Stimulated activated CD4-positive, alpha-beta T cell treated with anti-CD3 and anti-CD28 coated beads, Interleukin-1b, Interleukin-23, amount 100 ng/mL, for 24 hours (primary cell): ENCODE measurements around the gene RPL23.

Experiments used
- DNase-seq, 4 experiments: peaks; one replicate each; pipeline ENCODE4 v3.0.0-alpha.2; 2020; ENCODE audit warnings: low read depth in 4 of 4, low spot score in 1 of 4

The RPL23 gene

GRCh38 chr17:38853292-38854219 lies at the start of gene RPL23:
Gene RPL23 (minus strand): TSS chr17:38853721. CDS start chr17:38853710, 11 bp downstream.
- peak; percentile 82 to 87 (median 84) for DNase-seq

- no peak for DNase-seq
Measured at GRCh38 chr17:38900978-38901656, 47.6 kb upstream of the RPL23 start.

- no peak for DNase-seq
Measured at GRCh38 chr17:38899421-38899820, 45.9 kb upstream of the RPL23 start.

DNA sequence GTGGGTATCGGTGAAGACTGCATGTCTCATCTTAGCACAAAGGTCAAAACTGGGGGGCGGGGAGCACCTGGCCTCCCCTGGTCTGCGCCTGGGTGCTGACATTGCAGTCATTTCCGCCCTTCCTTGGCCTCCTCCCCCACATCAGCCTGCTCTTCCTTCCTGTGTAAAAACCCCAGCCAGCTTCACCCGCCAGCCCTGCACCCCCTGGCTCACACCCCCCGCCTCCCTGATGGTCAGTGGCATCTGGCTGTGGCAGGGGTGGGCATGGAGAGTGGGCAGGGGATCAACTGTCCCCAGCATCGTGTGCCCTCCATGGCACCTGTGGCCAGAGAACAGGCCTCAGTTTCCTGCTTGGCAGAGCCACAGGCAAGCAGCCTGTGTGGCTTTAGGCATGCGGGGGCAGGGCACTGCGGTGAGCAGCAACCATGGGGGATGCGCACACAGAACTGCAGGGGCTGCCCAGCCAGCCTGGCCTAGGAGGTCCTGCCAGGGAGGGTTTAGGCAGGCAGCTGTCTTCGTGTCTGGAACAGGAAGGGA lies 45.4 kb upstream of the RPL23 start:
- peak; percentile 38 to 90 (median 68) for DNase-seq

- DNase-seq = no peak
Measured at GRCh38 chr17:38898291-38898679, 44.8 kb upstream of the RPL23 start.

GRCh38 chr17:38897671-38898290 lies 44.3 kb upstream of the RPL23 start:
- DNase-seq = no peak

GRCh38 chr17:38897176-38897575 lies 43.7 kb upstream of the RPL23 start:
- DNase-seq = no peak

- DNase-seq = no peak
Measured at GRCh38 chr17:38896346-38896954, 42.9 kb upstream of the RPL23 start.

GRCh38 chr17:38894276-38894675 lies 40.8 kb upstream of the RPL23 start:
- DNase-seq = no peak

- no peak for DNase-seq
Measured at GRCh38 chr17:38893607-38894006, 40.1 kb upstream of the RPL23 start.

DNA sequence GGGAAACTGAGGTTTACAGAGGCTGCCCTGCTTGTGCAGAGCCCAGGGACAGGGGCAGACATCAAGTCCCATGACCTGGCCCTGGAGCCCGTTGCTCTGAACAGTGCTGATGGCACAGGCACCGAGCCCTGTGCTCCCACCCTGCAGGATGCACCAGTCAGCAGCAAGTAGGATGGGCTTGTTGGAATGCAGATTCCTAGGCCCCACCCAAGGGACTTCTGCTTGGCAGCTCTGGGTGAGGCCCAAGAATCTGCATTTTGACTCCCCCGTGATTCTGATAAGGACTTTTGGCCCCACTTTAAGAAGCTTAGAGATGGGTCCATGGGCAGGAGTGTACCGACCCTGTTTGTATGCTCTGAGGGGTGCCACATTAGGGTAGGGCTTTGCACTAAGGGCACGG lies 39.6 kb upstream of the RPL23 start:
- no peak for DNase-seq

- DNase-seq = no peak
Measured at GRCh38 chr17:38892620-38893019, 39.1 kb upstream of the RPL23 start.

- DNase-seq = no peak
Measured at GRCh38 chr17:38892083-38892482, 38.6 kb upstream of the RPL23 start.

GRCh38 chr17:38891441-38891840 lies 37.9 kb upstream of the RPL23 start:
- DNase-seq = no peak

GRCh38 chr17:38890410-38890746 lies 36.9 kb upstream of the RPL23 start:
- DNase-seq = no peak

GRCh38 chr17:38889745-38890409 lies 36.4 kb upstream of the RPL23 start:
- DNase-seq = no peak

DNA sequence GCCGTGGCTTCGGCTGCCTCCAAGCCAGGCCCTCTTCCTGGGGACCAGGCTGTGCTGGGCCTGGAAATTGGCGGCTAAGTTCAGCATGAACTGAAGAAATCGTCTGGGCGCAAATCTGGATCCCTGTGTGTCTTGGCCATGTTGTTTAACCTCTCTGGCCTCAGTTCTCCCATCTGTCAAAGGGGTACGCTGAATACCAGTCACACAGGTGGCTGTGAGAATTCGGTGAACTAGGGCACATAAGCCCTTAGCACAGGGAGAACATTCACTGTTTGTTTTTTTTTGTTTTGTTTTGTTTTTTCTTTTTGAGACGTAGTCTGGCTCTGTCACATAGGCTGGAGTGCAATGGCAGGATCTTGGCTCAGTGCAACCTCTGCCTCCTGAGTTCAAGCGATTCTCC lies 35.3 kb upstream of the RPL23 start:
- DNase-seq = no peak

DNA sequence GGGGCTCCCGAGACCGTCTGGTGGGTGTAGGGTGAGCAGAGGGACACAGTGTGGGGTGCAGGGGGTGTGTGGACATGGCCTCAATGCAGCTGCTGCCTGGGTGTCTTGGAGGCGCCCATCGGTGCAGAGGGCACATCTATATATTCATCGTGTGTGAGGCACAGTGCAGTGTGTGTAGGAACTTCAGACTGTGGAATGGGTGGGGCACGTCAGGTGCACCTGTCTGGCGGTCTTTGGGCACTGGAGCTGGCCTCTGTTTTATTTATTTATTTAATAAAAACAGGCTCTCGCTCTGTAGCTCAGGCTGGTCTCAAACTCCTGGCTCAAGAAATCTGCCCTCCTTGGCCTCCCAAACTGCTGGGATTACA lies 33.1 kb upstream of the RPL23 start:
- DNase-seq = no peak

GRCh38 chr17:38885728-38886642 lies 32.5 kb upstream of the RPL23 start:
- no peak for DNase-seq
